H9 (cell line): ENCODE data around the gene SLC25A29. TPM values are rescaled to one million over a fixed set of nuclear protein-coding genes. Genes with fewer than 3 reads are reported as not detected.

Source experiments
- DNase-seq: peaks from one replicate; pipeline ENCODE4 v3.0.0-alpha.2; 2017
- H2AFZ ChIP-seq: one replicate; pipeline ENCODE4 v1.6.1; 2013; ENCODE audit warnings: mild to moderate bottlenecking, low read length, control low read depth, moderate library complexity
- H2AK5ac ChIP-seq: 2 replicates; pipeline ENCODE4 v1.6.1; 2013; ENCODE audit warnings: low read length, control low read depth, mixed read lengths; ENCODE audit not compliant: insufficient read length
- H2BK120ac ChIP-seq: one replicate; pipeline ENCODE4 v1.6.1; 2013; ENCODE audit warnings: low read depth, mild to moderate bottlenecking, low read length, control low read depth, inconsistent platforms; ENCODE audit not compliant: poor library complexity, severe bottlenecking
- H2BK12ac ChIP-seq: 2 replicates; pipeline ENCODE4 v1.6.1; 2013; ENCODE audit warnings: low read length, control low read depth, mixed read lengths, low read depth; ENCODE audit not compliant: insufficient read length
- H2BK15ac ChIP-seq: 2 replicates; pipeline ENCODE4 v1.6.1; 2013; ENCODE audit warnings: low read depth, low read length, control low read depth
- H2BK20ac ChIP-seq: one replicate; pipeline ENCODE4 v1.6.1; 2013; ENCODE audit warnings: low read depth, mild to moderate bottlenecking, low read length, control low read depth, inconsistent platforms; ENCODE audit not compliant: poor library complexity, severe bottlenecking
- H2BK5ac ChIP-seq: 2 replicates; pipeline ENCODE4 v1.6.1; 2013; ENCODE audit warnings: low read length, control low read depth, mixed read lengths; ENCODE audit not compliant: insufficient read length
- H3K14ac ChIP-seq: 2 replicates; pipeline ENCODE4 v1.6.1; 2013; ENCODE audit warnings: low read length, control low read depth; ENCODE audit not compliant: insufficient read depth
- H3K18ac ChIP-seq: 2 replicates; pipeline ENCODE4 v1.6.1; 2013; ENCODE audit warnings: low read depth, mild to moderate bottlenecking, mixed read lengths, low read length, control low read depth; ENCODE audit not compliant: insufficient read length
- H3K23ac ChIP-seq: 2 replicates; pipeline ENCODE4 v1.6.1; 2013; ENCODE audit warnings: low read length, control low read depth, mixed read lengths, low read depth; ENCODE audit not compliant: insufficient read length
- H3K23me2 ChIP-seq: 2 replicates; pipeline ENCODE4 v1.6.1; 2013; ENCODE audit warnings: low read depth, mild to moderate bottlenecking, mixed read lengths, low read length, control low read depth; ENCODE audit not compliant: insufficient read length, poor library complexity, severe bottlenecking
- H3K27ac ChIP-seq: 2 replicates; pipeline ENCODE4 v1.5.1; 2013; ENCODE audit warnings: low read length, control low read depth, mixed read lengths, low read depth; ENCODE audit not compliant: insufficient read length
- H3K27me3 ChIP-seq: 2 replicates; pipeline ENCODE4 v1.6.1; 2013; ENCODE audit warnings: low read length, control low read depth, inconsistent platforms; ENCODE audit not compliant: insufficient read depth
- H3K4ac ChIP-seq: 2 replicates; pipeline ENCODE4 v1.6.1; 2013; ENCODE audit warnings: low read depth, mild to moderate bottlenecking, control low read depth, inconsistent platforms, low read length, moderate library complexity
- H3K4me1 ChIP-seq: 2 replicates; pipeline ENCODE4 v1.6.1; 2013; ENCODE audit warnings: low read length, control low read depth, inconsistent platforms; ENCODE audit not compliant: insufficient read depth
- H3K4me2 ChIP-seq: 2 replicates; pipeline ENCODE4 v1.6.1; 2013; ENCODE audit warnings: low read length, control low read depth, mixed read lengths; ENCODE audit not compliant: insufficient read length, insufficient read depth
- H3K56ac ChIP-seq: 2 replicates; pipeline ENCODE4 v1.6.1; 2013; ENCODE audit warnings: low read depth, mild to moderate bottlenecking, mixed read lengths, low read length, control low read depth; ENCODE audit not compliant: insufficient read length
- H3K79me1 ChIP-seq: 2 replicates; pipeline ENCODE4 v1.6.1; 2013; ENCODE audit warnings: low read depth, mild to moderate bottlenecking, moderate library complexity, low read length, control low read depth, inconsistent platforms; ENCODE audit not compliant: insufficient read depth, poor library complexity, severe bottlenecking
- H3K79me2 ChIP-seq: 2 replicates; pipeline ENCODE4 v1.6.1; 2013; ENCODE audit warnings: low read length, control low read depth, inconsistent platforms; ENCODE audit not compliant: insufficient read depth
- H3K9ac ChIP-seq: 2 replicates; pipeline ENCODE4 v1.6.1; 2013; ENCODE audit warnings: low read length, control low read depth, mixed read lengths; ENCODE audit not compliant: insufficient read length; ENCODE audit errors: extremely low read depth
- H3K9me3 ChIP-seq: one replicate; pipeline ENCODE4 v1.6.1; 2013; ENCODE audit warnings: low read depth, low read length, inconsistent platforms; ENCODE audit not compliant: control insufficient read depth
- H3T11ph ChIP-seq: one replicate; pipeline ENCODE4 v1.6.1; 2013; ENCODE audit warnings: mild to moderate bottlenecking, low read length, control low read depth, inconsistent platforms
- H4K20me1 ChIP-seq: one replicate; pipeline ENCODE4 v1.6.1; 2013; ENCODE audit not compliant: control insufficient read depth, insufficient read length, insufficient read depth
- H4K5ac ChIP-seq: 2 replicates; pipeline ENCODE4 v1.6.1; 2013; ENCODE audit warnings: low read depth, mild to moderate bottlenecking, mixed read lengths, low read length, control low read depth; ENCODE audit not compliant: insufficient read length
- H4K8ac ChIP-seq: replicated peaks from 2 replicates; pipeline ENCODE4 v1.6.1; 2013; ENCODE audit warnings: low read length, control low read depth, mixed read lengths, low read depth; ENCODE audit not compliant: insufficient read length
- H4K91ac ChIP-seq: 2 replicates; pipeline ENCODE4 v1.6.1; 2013; ENCODE audit warnings: low read depth, mild to moderate bottlenecking, moderate library complexity, mixed read lengths, low read length, control low read depth; ENCODE audit not compliant: insufficient read length
- H3K27ac Mint-ChIP-seq, 3 experiments: 2 replicates in 2 of 3; 3 replicates in 1 of 3; pipeline ENCODE4 v1.8.0; 2020 to 2021; ENCODE audit warnings: mixed read lengths in 3 of 3, mild to moderate bottlenecking in 1 of 3, moderate library complexity in 1 of 3
- H3K27me3 Mint-ChIP-seq: 2 replicates; pipeline ENCODE4 v1.8.0; 2021; ENCODE audit warnings: low read depth, mild to moderate bottlenecking, moderate library complexity, mixed read lengths
- H3K36me3 Mint-ChIP-seq, 3 experiments: 2 replicates in 2 of 3; 3 replicates in 1 of 3; pipeline ENCODE4 v1.8.0; 2020 to 2021; ENCODE audit warnings: low read depth in 3 of 3, mixed read lengths in 3 of 3; ENCODE audit not compliant: insufficient read depth in 1 of 3
- H3K4me1 Mint-ChIP-seq, 2 experiments: 2 replicates each; pipeline ENCODE4 v1.8.0; 2020; ENCODE audit warnings: mixed read lengths in 2 of 2
- H3K4me3 Mint-ChIP-seq, 2 experiments: 2 replicates in 1 of 2; 3 replicates in 1 of 2; pipeline ENCODE4 v1.8.0; 2020 to 2021; ENCODE audit warnings: mild to moderate bottlenecking in 2 of 2, mixed read lengths in 2 of 2, moderate library complexity in 1 of 2
- H3K9me3 Mint-ChIP-seq, 2 experiments: 2 replicates in 1 of 2; 3 replicates in 1 of 2; pipeline ENCODE4 v1.8.0; 2020; ENCODE audit warnings: mild to moderate bottlenecking in 2 of 2, mixed read lengths in 2 of 2, moderate library complexity in 1 of 2
- CTCF ChIP-seq: fragments of 200-600 bp; sonication (generic); conservative IDR thresholded peaks from 3 replicates; pipeline ENCODE4 v1.8.0; 2021; ENCODE audit warnings: antibody characterized with exemption, mild to moderate bottlenecking
- WGBS: extraction: QIAGEN DNeasy Blood & Tissue Kit; methylation state at CpG from one replicate; pipeline ENCODE4 v1.1.7; 2013; ENCODE audit warnings: missing lambda C conversion rate, low lambda C conversion rate, mixed read lengths; ENCODE audit not compliant: insufficient read length; ENCODE audit errors: extremely low coverage; 5-methylcytosine and 5-hydroxymethylcytosine counted together
- total RNA-seq: library from RNA; stranded (reverse); gene quantifications from 2 replicates; pipeline ENCODE4 v1.2.1, GENCODE V29; 2021

Gene SLC25A29
- total RNA-seq, 1 experiment from 2014 or later, result 175 TPM

- Histone ChIP-seq H3K4me1 (no peaks in the 10 kb centered on the region), H3K9ac (no peak overlapping the region), H3K27ac (no peak overlapping the region), H2AK5ac (no peak overlapping the region), H3K14ac (no peak overlapping the region), H4K8ac (no peak overlapping the region), H3K23me2 (no peaks in the 10 kb centered on the region), H3K23ac (no peak overlapping the region), H3K18ac (no peak overlapping the region), H2BK15ac (no peak overlapping the region), H3K56ac (no peak overlapping the region), H2BK5ac (no peak overlapping the region), H3T11ph (no peak overlapping the region), H4K91ac (no peak overlapping the region), H3K4ac (no peak overlapping the region), H2BK20ac (no peak overlapping the region), H3K27me3 (no peaks in the 10 kb centered on the region), H2AFZ (no peak overlapping the region), H2BK120ac (no peak overlapping the region), H2BK12ac (no peak overlapping the region), H4K5ac (no peak overlapping the region), H4K20me1 (no peaks in the 10 kb centered on the region), H3K79me2 (no peaks in the 10 kb centered on the region), H3K79me1 (no peaks in the 10 kb centered on the region), H3K9me3 (no peaks in the 10 kb centered on the region), H3K4me2 (no peak overlapping the region)
- no peaks in the 10 kb centered on the region for H3K9me3 Mint-ChIP-seq
- H3K27ac Mint-ChIP-seq, result no peak overlapping the region
- no peak for DNase-seq
- H3K27me3 Mint-ChIP-seq, result no peaks in the 10 kb centered on the region
- no CpG with 5 or more reads among the region's 8 CpGs for WGBS
- TF ChIP-seq CTCF, result no peak
- no peak overlapping the region for H3K4me3 Mint-ChIP-seq
- 0 out of 4 replicates have a peak, but pooled peaks cover 0 to 3% of the 10 kb centered on the region in 2 experiments for H3K4me1 Mint-ChIP-seq
- H3K36me3 Mint-ChIP-seq, result peaks cover 19 to 32% (median 28%) of the 10 kb centered on the region in 3 experiments; a peak in 6 of 7 replicates
These were observed 26.6 kb upstream of the SLC25A29 start for GRCh38 chr14:100332797-100333196.
